ENCODE results near the gene PKN1.

DNA sequence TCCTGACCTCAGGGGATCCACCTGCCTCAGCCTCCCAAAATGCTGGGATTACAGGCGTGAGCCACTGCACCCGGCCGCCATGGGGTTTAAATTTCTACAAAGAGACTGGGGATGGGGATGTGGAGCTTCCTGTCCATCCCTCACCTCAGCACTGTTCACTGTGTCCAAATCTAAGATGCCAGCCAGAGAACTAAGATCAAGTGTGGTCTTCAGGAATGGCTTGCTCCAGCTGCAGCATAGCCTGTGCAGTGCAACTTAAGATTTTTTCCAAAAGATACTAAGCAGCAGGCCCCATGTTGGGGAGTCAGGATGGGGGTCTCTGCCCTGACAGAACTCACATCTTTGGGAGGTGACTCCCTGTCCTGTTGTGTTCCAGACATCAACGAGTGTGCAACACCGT, 42.6 kb upstream of the PKN1 start:
- TF ChIP-seq, protein P1, sequence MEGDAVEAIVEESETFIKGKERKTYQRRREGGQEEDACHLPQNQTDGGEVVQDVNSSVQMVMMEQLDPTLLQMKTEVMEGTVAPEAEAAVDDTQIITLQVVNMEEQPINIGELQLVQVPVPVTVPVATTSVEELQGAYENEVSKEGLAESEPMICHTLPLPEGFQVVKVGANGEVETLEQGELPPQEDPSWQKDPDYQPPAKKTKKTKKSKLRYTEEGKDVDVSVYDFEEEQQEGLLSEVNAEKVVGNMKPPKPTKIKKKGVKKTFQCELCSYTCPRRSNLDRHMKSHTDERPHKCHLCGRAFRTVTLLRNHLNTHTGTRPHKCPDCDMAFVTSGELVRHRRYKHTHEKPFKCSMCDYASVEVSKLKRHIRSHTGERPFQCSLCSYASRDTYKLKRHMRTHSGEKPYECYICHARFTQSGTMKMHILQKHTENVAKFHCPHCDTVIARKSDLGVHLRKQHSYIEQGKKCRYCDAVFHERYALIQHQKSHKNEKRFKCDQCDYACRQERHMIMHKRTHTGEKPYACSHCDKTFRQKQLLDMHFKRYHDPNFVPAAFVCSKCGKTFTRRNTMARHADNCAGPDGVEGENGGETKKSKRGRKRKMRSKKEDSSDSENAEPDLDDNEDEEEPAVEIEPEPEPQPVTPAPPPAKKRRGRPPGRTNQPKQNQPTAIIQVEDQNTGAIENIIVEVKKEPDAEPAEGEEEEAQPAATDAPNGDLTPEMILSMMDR (conservative IDR thresholded peaks at IDR 0.05; ENCODE audit: low read depth, low read length): no peak
- TF ChIP-seq BHLHE40 (IDR thresholded peaks at IDR 0.05; ENCODE audit: low read depth, low read length): no peak
- no peak for TF ChIP-seq RFX5 (IDR thresholded peaks at IDR 0.05; ENCODE audit: low read depth, low read length)
- TF ChIP-seq, protein P2, sequence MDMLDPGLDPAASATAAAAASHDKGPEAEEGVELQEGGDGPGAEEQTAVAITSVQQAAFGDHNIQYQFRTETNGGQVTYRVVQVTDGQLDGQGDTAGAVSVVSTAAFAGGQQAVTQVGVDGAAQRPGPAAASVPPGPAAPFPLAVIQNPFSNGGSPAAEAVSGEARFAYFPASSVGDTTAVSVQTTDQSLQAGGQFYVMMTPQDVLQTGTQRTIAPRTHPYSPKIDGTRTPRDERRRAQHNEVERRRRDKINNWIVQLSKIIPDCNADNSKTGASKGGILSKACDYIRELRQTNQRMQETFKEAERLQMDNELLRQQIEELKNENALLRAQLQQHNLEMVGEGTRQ (IDR thresholded peaks at IDR 0.05; ENCODE audit: low read depth, low read length): no peak

Measured in IMR-90 (cell line).